OCI-LY3 (cell line): ENCODE results near the gene DPYSL4.
"Not testable (repeated sequence)": the region's sequence is repeated elsewhere in the genome, so short reads cannot be mapped to it uniquely, and the experiment has no call there.

Source experiments
- H2AFZ ChIP-seq: fragments of 200-600, 300-600 bp; shearing (Covaris generic); 2 replicates; pipeline ENCODE4 v1.6.0; 2014; ENCODE audit warnings: antibody characterized with exemption, low read depth, low read length
- H3K27ac ChIP-seq: fragments of 200-600, 300-600 bp; sonication (generic); 2 replicates; pipeline ENCODE4 v1.5.1; 2014; ENCODE audit warnings: mild to moderate bottlenecking, low read length, moderate library complexity, mixed read lengths
- H3K27me3 ChIP-seq: fragments of 200-600, 300-600 bp; sonication (generic); 2 replicates; pipeline ENCODE4 v1.6.1; 2014; ENCODE audit warnings: low read depth, low read length, mixed read lengths
- H3K36me3 ChIP-seq: fragments of 200-600, 300-600 bp; sonication (generic); replicated peaks from 2 replicates; pipeline ENCODE3; 2014; ENCODE audit warnings: low read depth, low read length, mixed read lengths
- H3K4me1 ChIP-seq: fragments of 300-600, 200-600 bp; sonication (generic); 2 replicates; pipeline ENCODE4 v1.6.1; 2014; ENCODE audit warnings: low read length, mixed read lengths
- H3K4me2 ChIP-seq: fragments of 200-600, 300-600 bp; sonication (generic); 2 replicates; pipeline ENCODE4 v1.6.1; 2014; ENCODE audit warnings: low read length, mixed read lengths
- H3K4me3 ChIP-seq: fragments of 300-600, 200-600 bp; sonication (generic); 2 replicates; pipeline ENCODE4 v1.5.1; 2014; ENCODE audit warnings: antibody characterized with exemption, mild to moderate bottlenecking, low read length, moderate library complexity
- H3K79me2 ChIP-seq: fragments of 300-600, 200-600 bp; shearing (Covaris generic); 2 replicates; pipeline ENCODE4 v1.6.1; 2014; ENCODE audit warnings: mild to moderate bottlenecking, low read length, mixed read lengths
- H3K9ac ChIP-seq: fragments of 300-600, 200-600 bp; shearing (Covaris generic); 2 replicates; pipeline ENCODE4 v1.6.0; 2014; ENCODE audit warnings: mild to moderate bottlenecking, low read length, moderate library complexity
- H3K9me3 ChIP-seq: fragments of 200-600, 300-600 bp; shearing (Covaris generic); 2 replicates; pipeline ENCODE4 v1.6.1; 2014; ENCODE audit warnings: low read length, mixed read lengths; ENCODE audit not compliant: insufficient read depth
- H4K20me1 ChIP-seq: fragments of 200-600, 300-600 bp; sonication (generic); 2 replicates; pipeline ENCODE4 v1.6.1; 2016; ENCODE audit warnings: low read length, mixed read lengths; ENCODE audit not compliant: insufficient read depth
- CTCF ChIP-seq: fragments of 200-600, 300-600 bp; sonication (generic); IDR thresholded peaks from 2 replicates; pipeline ENCODE4 v1.5.1; 2014; ENCODE audit warnings: antibody characterized with exemption, low read length, low read depth
- EZH2phosphoT487 ChIP-seq: fragments of 200-600 bp; shearing (Covaris generic); IDR thresholded peaks from 2 replicates; pipeline ENCODE4 v1.6.1; 2018; ENCODE audit warnings: antibody characterized with exemption, mixed run types, low read depth

Gene DPYSL4

GRCh38 chr10:132210766-132211165 lies 24.0 kb downstream of the DPYSL4 start:
- no peak overlapping the region for H3K4me2 ChIP-seq
- H3K9me3 ChIP-seq = no peaks in the 10 kb centered on the region
- H3K27ac ChIP-seq = no peak overlapping the region
- H2AFZ ChIP-seq = no peak overlapping the region
- H3K36me3 ChIP-seq = no peaks in the 10 kb centered on the region
- H3K27me3 ChIP-seq = no peaks in the 10 kb centered on the region
- no peaks in the 10 kb centered on the region for H4K20me1 ChIP-seq
- no peaks in the 10 kb centered on the region for H3K79me2 ChIP-seq
- no peak overlapping the region for H3K9ac ChIP-seq
- H3K4me1 ChIP-seq = no peaks in the 10 kb centered on the region
- H3K4me3 ChIP-seq = no peak overlapping the region
- no peak for TF ChIP-seq CTCF
- TF ChIP-seq EZH2phosphoT487 = no peak

GRCh38 chr10:132211246-132211645 lies 24.5 kb downstream of the DPYSL4 start:
- no peaks in the 10 kb centered on the region for H3K9me3 ChIP-seq
- no peak overlapping the region for H2AFZ ChIP-seq
- no peak overlapping the region for H3K4me3 ChIP-seq
- no peaks in the 10 kb centered on the region for H3K4me1 ChIP-seq
- no peak overlapping the region for H3K27ac ChIP-seq
- no peaks in the 10 kb centered on the region for H3K36me3 ChIP-seq
- H3K9ac ChIP-seq = no peak overlapping the region
- H4K20me1 ChIP-seq = no peaks in the 10 kb centered on the region
- H3K27me3 ChIP-seq = no peaks in the 10 kb centered on the region
- H3K79me2 ChIP-seq = no peaks in the 10 kb centered on the region
- H3K4me2 ChIP-seq = no peak overlapping the region
- no peak for TF ChIP-seq EZH2phosphoT487
- TF ChIP-seq CTCF = no peak

- no peak overlapping the region for H2AFZ ChIP-seq
- no peak overlapping the region for H3K27ac ChIP-seq
- no peaks in the 10 kb centered on the region for H3K36me3 ChIP-seq
- no peak overlapping the region for H3K4me3 ChIP-seq
- no peaks in the 10 kb centered on the region for H3K79me2 ChIP-seq
- no peaks in the 10 kb centered on the region for H4K20me1 ChIP-seq
- H3K9ac ChIP-seq = no peak overlapping the region
- no peaks in the 10 kb centered on the region for H3K9me3 ChIP-seq
- no peaks in the 10 kb centered on the region for H3K4me1 ChIP-seq
- no peak overlapping the region for H3K4me2 ChIP-seq
- H3K27me3 ChIP-seq = no peaks in the 10 kb centered on the region
- TF ChIP-seq EZH2phosphoT487 (no peak), CTCF (no peak)
Measured at GRCh38 chr10:132212816-132213215, 26.1 kb downstream of the DPYSL4 start.

GRCh38 chr10:132213917-132214316 lies 27.2 kb downstream of the DPYSL4 start:
- Histone ChIP-seq H3K36me3 (no peaks in the 10 kb centered on the region), H4K20me1 (no peaks in the 10 kb centered on the region), H3K4me3 (no peak overlapping the region), H2AFZ (no peak overlapping the region), H3K4me1 (no peaks in the 10 kb centered on the region), H3K27me3 (no peaks in the 10 kb centered on the region), H3K9ac (no peak overlapping the region), H3K79me2 (no peaks in the 10 kb centered on the region), H3K9me3 (no peaks in the 10 kb centered on the region), H3K4me2 (no peak overlapping the region), H3K27ac (no peak overlapping the region)
- TF ChIP-seq EZH2phosphoT487 (no peak), CTCF (no peak)

- H3K36me3 ChIP-seq, H3K9me3 ChIP-seq, H3K4me1 ChIP-seq, H2AFZ ChIP-seq, H3K27me3 ChIP-seq, H3K9ac ChIP-seq, H3K79me2 ChIP-seq, H3K27ac ChIP-seq, H3K4me3 ChIP-seq, H3K4me2 ChIP-seq, H4K20me1 ChIP-seq: not testable (repeated sequence)
Measured at GRCh38 chr10:132216441-132216840, 29.7 kb downstream of the DPYSL4 start.
